Glutamatergic neuron (in vitro differentiated cells): ENCODE results near the gene GALNT17. TPM values are rescaled to one million over a fixed set of nuclear protein-coding genes. Genes with fewer than 3 reads are reported as not detected.

Source experiments
- DNase-seq: peaks from one replicate; pipeline ENCODE4 v3.0.0; 2022
- H3K27ac Mint-ChIP-seq: one replicate; pipeline ENCODE4 v1.8.0; 2020; ENCODE audit warnings: mild to moderate bottlenecking, mixed read lengths, inconsistent platforms; ENCODE audit not compliant: unreplicated experiment
- H3K27me3 Mint-ChIP-seq: one replicate; pipeline ENCODE4 v1.8.0; 2020; ENCODE audit warnings: mild to moderate bottlenecking, moderate library complexity, mixed read lengths, inconsistent platforms; ENCODE audit not compliant: unreplicated experiment
- H3K36me3 Mint-ChIP-seq: one replicate; pipeline ENCODE4 v1.8.0; 2020; ENCODE audit warnings: mild to moderate bottlenecking, mixed read lengths, inconsistent platforms; ENCODE audit not compliant: unreplicated experiment
- H3K4me1 Mint-ChIP-seq: one replicate; pipeline ENCODE4 v1.8.0; 2020; ENCODE audit warnings: mild to moderate bottlenecking, low read depth, mixed read lengths, inconsistent platforms; ENCODE audit not compliant: unreplicated experiment
- H3K4me3 Mint-ChIP-seq: one replicate; pipeline ENCODE4 v1.8.0; 2020; ENCODE audit warnings: mild to moderate bottlenecking, mixed read lengths, inconsistent platforms; ENCODE audit not compliant: unreplicated experiment
- H3K9me3 Mint-ChIP-seq: one replicate; pipeline ENCODE4 v1.8.0; 2020; ENCODE audit warnings: mild to moderate bottlenecking, moderate library complexity, mixed read lengths, inconsistent platforms; ENCODE audit not compliant: unreplicated experiment
- total RNA-seq: library from RNA; stranded (reverse); fragmentation: NEBNext Ultra II Directional; extraction: Animal tissue kit (Norgen Biotek cat#: 25700); gene quantifications from one replicate; pipeline ENCODE4 v1.2.1, GENCODE V29; 2021; ENCODE audit not compliant: unreplicated experiment
- TF ChIP-seq, protein P1 (sequence below): fragments of 200-600 bp; sonication (generic); IDR thresholded peaks from one replicate; pipeline ENCODE4 v1.5.0; 2021; ENCODE audit not compliant: partially characterized antibody, unreplicated experiment

GALNT17 gene
- total RNA-seq, 1 donor from 2014 or later = 42.0 TPM

GRCh38 chr7:71350680-71351079, 218.7 kb downstream of the GALNT17 start:
- Mint-ChIP-seq H3K4me3 (no peak overlapping the region), H3K27me3 (peaks cover 5% of the 10 kb centered on the region), H3K27ac (no peak overlapping the region), H3K9me3 (peaks cover 8% of the 10 kb centered on the region), H3K36me3 (peaks cover 27% of the 10 kb centered on the region), H3K4me1 (peaks cover 14% of the 10 kb centered on the region)
- no peak for DNase-seq
- TF ChIP-seq, protein P1, sequence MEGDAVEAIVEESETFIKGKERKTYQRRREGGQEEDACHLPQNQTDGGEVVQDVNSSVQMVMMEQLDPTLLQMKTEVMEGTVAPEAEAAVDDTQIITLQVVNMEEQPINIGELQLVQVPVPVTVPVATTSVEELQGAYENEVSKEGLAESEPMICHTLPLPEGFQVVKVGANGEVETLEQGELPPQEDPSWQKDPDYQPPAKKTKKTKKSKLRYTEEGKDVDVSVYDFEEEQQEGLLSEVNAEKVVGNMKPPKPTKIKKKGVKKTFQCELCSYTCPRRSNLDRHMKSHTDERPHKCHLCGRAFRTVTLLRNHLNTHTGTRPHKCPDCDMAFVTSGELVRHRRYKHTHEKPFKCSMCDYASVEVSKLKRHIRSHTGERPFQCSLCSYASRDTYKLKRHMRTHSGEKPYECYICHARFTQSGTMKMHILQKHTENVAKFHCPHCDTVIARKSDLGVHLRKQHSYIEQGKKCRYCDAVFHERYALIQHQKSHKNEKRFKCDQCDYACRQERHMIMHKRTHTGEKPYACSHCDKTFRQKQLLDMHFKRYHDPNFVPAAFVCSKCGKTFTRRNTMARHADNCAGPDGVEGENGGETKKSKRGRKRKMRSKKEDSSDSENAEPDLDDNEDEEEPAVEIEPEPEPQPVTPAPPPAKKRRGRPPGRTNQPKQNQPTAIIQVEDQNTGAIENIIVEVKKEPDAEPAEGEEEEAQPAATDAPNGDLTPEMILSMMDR = no peak

GRCh38 chr7:71354716-71355115, 222.8 kb downstream of the GALNT17 start:
- H3K4me1 Mint-ChIP-seq = peaks cover 2% of the 10 kb centered on the region
- H3K27me3 Mint-ChIP-seq = peaks cover 7% of the 10 kb centered on the region
- H3K9me3 Mint-ChIP-seq = peaks cover 18% of the 10 kb centered on the region
- no peak for DNase-seq
- H3K36me3 Mint-ChIP-seq = peaks cover 35% of the 10 kb centered on the region
- H3K4me3 Mint-ChIP-seq = no peak overlapping the region
- TF ChIP-seq, protein P1 = no peak
- no peak overlapping the region for H3K27ac Mint-ChIP-seq

DNA sequence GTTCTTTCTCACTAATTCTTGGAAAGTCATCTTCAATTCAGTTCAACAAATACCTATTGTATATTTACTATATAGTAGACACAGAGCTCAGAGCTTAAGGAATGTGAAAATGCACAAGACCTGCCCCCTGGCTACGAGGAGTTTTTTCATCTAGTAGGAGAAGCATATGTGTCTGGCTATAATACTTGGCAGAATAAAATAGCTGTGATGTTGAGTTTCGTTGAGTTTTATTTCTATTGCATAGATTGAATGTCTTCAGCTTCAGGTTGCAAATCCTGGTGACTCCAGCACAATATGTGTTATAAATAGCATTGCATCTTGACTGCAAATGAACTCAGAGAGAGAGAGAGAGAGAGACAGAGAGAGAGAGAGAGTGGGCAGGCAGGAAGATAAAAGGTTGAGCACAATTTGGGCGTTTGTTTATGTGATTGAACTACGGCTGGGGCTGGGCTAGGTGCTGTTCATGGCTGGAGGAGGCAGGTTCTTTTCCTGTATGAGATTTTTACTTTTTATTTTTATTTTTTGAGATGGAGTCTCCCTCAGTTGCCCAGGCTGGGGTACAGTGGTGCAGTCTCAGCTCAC, 229.6 kb downstream of the GALNT17 start:
- Mint-ChIP-seq H3K27ac (no peak overlapping the region), H3K27me3 (peaks cover 3% of the 10 kb centered on the region), H3K4me1 (peaks cover 4% of the 10 kb centered on the region), H3K36me3 (peaks cover 15% of the 10 kb centered on the region), H3K4me3 (no peak overlapping the region), H3K9me3 (peaks cover 7% of the 10 kb centered on the region)
- DNase-seq = no peak
- TF ChIP-seq, protein P1 = no peak

GRCh38 chr7:71362240-71362639, 230.3 kb downstream of the GALNT17 start:
- DNase-seq = no peak
- Mint-ChIP-seq H3K27ac (peak overlapping the region; percentile 62), H3K9me3 (peaks cover 7% of the 10 kb centered on the region)

DNA sequence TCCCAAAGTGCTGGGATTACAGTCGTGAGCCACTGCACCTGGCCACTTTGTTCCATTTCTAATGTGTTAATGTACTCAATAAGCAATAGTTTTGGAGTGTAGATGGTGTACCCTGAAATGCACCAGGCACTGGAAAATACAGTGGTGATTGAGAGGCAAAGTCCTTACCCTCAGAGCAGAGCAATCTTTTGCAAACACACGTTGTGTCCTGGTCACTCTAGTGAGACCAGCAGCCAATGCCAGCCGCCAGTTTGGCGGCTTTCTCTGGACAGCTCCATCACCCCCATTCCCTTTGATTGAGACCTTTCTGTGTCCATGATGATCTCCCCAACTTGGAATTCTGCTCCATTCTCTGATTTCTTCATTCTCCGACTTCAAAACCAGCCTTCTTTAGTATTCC, 231.3 kb downstream of the GALNT17 start:
- peaks cover 4% of the 10 kb centered on the region for H3K9me3 Mint-ChIP-seq
- TF ChIP-seq, protein P1 = no peak
- no peak overlapping the region for H3K4me3 Mint-ChIP-seq

More at GRCh38 chr7:71362240-71362639, 230.3 kb downstream of the GALNT17 start:
- peaks cover 3% of the 10 kb centered on the region for H3K27me3 Mint-ChIP-seq
- no peak overlapping the region for H3K4me3 Mint-ChIP-seq
- peaks cover 22% of the 10 kb centered on the region for H3K36me3 Mint-ChIP-seq
- TF ChIP-seq, protein P1 = no peak
- peaks cover 4% of the 10 kb centered on the region for H3K4me1 Mint-ChIP-seq

More for the DNA sequence above, 231.3 kb downstream of the GALNT17 start:
- peaks cover 4% of the 10 kb centered on the region for H3K4me1 Mint-ChIP-seq
- H3K27me3 Mint-ChIP-seq = peaks cover 2% of the 10 kb centered on the region
- no peak for DNase-seq
- peaks cover 17% of the 10 kb centered on the region for H3K36me3 Mint-ChIP-seq
- H3K27ac Mint-ChIP-seq = no peak overlapping the region
